ENCODE results near the gene EVA1C. TPM values are rescaled to one million over a fixed set of nuclear protein-coding genes. Genes with fewer than 3 reads are reported as not detected.
A peak's percentile ranks its signal among the peaks of the same experiment; 100 is the strongest.
"Not testable (repeated sequence)": the region's sequence is repeated elsewhere in the genome, so short reads cannot be mapped to it uniquely, and the experiment has no call there.

The EVA1C gene
- total RNA-seq, 4 donors from 2014 or later, result 22.4 to 35.1 (median 30.3) TPM

DNA sequence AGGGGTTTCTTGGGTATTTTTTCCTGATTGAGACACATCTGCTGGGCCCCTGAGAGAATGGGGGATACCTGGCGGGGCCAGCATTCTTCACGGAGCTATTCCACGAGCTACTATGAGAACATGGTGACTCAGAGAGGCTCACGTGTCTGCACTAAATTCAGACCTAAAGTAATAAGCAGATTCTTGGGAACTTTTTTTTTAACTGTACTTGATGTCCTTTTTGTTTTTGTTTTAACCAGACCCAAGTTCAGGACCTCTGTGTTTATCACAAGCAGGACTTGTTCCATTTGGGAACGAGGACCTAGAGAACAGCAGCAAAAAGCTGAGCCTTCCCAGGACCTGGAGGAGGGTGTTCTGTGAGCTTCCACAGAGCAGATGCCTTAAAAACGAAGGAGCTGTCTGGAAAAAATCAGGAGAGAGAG, 44.0 kb downstream of the EVA1C start:
- Histone ChIP-seq H3K4me3 (no peak overlapping the region), H3K4me1 (peaks cover 0 to 15% (median 2%) of the 10 kb centered on the region in 4 donors), H3K36me3 (peaks cover 0 to 13% (median 0%) of the 10 kb centered on the region in 3 donors), H3K9me3 (no peaks in the 10 kb centered on the region), H3K27me3 (no peaks in the 10 kb centered on the region), H3K27ac (peak overlapping the region in 2 of 4 donors; percentile 52 to 66)
- TF ChIP-seq POLR2A (IDR thresholded peaks at IDR 0.05), result no peak
- TF ChIP-seq, protein P1, sequence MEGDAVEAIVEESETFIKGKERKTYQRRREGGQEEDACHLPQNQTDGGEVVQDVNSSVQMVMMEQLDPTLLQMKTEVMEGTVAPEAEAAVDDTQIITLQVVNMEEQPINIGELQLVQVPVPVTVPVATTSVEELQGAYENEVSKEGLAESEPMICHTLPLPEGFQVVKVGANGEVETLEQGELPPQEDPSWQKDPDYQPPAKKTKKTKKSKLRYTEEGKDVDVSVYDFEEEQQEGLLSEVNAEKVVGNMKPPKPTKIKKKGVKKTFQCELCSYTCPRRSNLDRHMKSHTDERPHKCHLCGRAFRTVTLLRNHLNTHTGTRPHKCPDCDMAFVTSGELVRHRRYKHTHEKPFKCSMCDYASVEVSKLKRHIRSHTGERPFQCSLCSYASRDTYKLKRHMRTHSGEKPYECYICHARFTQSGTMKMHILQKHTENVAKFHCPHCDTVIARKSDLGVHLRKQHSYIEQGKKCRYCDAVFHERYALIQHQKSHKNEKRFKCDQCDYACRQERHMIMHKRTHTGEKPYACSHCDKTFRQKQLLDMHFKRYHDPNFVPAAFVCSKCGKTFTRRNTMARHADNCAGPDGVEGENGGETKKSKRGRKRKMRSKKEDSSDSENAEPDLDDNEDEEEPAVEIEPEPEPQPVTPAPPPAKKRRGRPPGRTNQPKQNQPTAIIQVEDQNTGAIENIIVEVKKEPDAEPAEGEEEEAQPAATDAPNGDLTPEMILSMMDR (IDR thresholded peaks at IDR 0.05), result no peak
- no peak for DNase-seq

DNA sequence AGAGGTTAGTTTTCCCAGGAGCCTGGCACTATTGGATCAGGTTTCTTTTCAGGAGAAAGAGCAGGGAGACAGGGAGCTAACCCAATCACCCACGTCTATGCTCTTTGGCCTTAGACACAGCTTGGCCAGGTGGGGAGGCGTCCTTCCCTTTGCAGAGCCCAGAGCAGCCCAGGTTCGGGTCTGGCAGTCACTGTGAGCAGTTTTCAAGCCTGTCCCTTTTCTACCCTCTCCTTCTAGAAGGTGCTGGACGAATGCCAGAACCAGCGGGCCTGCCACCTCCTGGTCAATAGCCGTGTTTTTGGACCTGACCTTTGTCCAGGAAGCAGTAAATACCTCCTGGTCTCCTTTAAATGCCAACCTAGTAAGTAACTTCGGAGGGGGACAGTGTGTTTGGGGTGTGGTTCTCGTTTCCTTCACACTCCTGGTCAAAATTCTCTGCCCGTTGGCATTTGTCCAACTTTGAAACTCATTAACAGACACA, 44.9 kb downstream of the EVA1C start:
- TF ChIP-seq, protein P1 (IDR thresholded peaks at IDR 0.05), result peak in 1 of 6 experiments; percentile 14
- TF ChIP-seq POLR2A (IDR thresholded peaks at IDR 0.05), result no peak
- no peak overlapping the region for H3K4me3 ChIP-seq
- peaks cover 0 to 15% (median 2%) of the 10 kb centered on the region in 4 donors for H3K4me1 ChIP-seq
- no peaks in the 10 kb centered on the region for H3K27me3 ChIP-seq
- DNase-seq, result peak in 2 of 3 donors; percentile 62 to 67
- H3K36me3 ChIP-seq, result peaks cover 0 to 14% (median 0%) of the 10 kb centered on the region in 3 donors
- no peaks in the 10 kb centered on the region for H3K9me3 ChIP-seq
- peak overlapping the region in 2 of 4 donors; percentile 24 to 52 for H3K27ac ChIP-seq

DNA sequence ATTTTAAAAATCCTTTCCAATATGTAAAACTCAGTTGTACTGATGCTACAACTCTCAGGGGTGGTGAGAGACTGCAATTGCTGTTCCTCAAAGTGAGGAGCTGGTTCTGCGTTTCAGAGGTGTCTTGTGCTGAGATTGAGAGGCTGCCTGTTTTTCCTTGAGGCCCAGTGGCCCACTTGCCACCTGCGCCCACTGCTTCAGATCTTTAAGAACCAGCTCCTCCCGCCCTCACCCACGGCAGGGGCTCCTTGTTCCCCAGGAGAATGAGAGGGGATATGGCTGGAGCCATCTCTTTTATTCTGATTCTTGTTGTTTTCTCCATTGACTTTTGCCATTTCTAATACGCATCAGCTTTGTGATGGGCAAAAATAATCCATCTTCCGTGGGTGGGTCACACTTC, 45.5 kb downstream of the EVA1C start:
- Histone ChIP-seq H3K27ac (no peak overlapping the region), H3K4me1 (peaks cover 0 to 15% (median 2%) of the 10 kb centered on the region in 4 donors), H3K36me3 (peaks cover 0 to 14% (median 0%) of the 10 kb centered on the region in 3 donors)

DNA sequence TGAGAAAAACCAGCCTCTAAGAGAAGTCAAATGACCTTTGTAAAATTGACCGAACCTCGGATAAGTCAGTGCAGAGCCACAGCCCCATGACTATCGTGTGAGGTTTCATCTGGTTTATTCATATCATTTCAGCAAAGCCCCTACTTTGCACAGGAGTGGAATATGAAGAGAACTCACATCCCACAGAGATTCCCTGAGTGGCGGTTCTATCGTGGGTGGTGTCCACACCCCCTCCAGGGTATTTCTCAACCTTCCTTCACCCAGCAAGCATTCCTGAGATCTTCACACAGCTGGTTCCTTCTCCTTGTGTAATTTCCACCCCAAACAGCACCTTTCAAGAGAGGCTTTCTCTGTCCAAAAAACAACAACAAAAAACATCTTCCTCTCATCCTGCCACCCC, 47.5 kb downstream of the EVA1C start:
- TF ChIP-seq, protein P1 (IDR thresholded peaks at IDR 0.05), result no peak
- TF ChIP-seq POLR2A (IDR thresholded peaks at IDR 0.05), result no peak
- peaks cover 0 to 14% (median 0%) of the 10 kb centered on the region in 3 donors for H3K36me3 ChIP-seq
- H3K27ac ChIP-seq, result no peak overlapping the region
- no peak overlapping the region for H3K4me3 ChIP-seq
- DNase-seq, result no peak
- no peaks in the 10 kb centered on the region for H3K9me3 ChIP-seq
- H3K4me1 ChIP-seq, result peaks cover 0 to 15% (median 2%) of the 10 kb centered on the region in 4 donors
- H3K27me3 ChIP-seq, result no peaks in the 10 kb centered on the region

More for the DNA sequence above, 45.5 kb downstream of the EVA1C start:
- TF ChIP-seq, protein P1 (IDR thresholded peaks at IDR 0.05), result no peak
- TF ChIP-seq POLR2A (IDR thresholded peaks at IDR 0.05), result no peak
- H3K4me3 ChIP-seq, result no peak overlapping the region
- no peaks in the 10 kb centered on the region for H3K9me3 ChIP-seq
- no peak for DNase-seq
- H3K27me3 ChIP-seq, result no peaks in the 10 kb centered on the region

DNA sequence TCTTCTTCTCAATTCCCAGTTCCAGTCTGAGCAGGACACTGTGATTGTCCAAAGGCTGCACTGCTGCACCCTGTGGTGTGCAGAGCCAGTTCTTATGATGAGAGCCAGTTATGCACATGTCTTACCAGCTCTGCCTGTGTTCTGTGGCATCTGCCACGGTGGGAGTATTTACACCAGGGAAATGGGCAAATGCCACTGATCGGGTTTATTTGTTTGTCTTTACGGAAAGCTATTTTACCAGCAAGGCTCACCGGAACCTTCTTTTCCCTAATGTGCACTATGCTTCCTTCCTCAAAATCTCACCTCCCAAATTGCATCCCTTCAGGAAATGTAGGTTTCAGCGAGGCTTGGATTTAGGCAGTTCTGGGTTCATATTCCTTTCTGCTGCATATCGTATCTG, 49.0 kb downstream of the EVA1C start:
- Histone ChIP-seq H3K9me3 (no peaks in the 10 kb centered on the region), H3K36me3 (peaks cover 0 to 14% (median 0%) of the 10 kb centered on the region in 3 donors)

DNA sequence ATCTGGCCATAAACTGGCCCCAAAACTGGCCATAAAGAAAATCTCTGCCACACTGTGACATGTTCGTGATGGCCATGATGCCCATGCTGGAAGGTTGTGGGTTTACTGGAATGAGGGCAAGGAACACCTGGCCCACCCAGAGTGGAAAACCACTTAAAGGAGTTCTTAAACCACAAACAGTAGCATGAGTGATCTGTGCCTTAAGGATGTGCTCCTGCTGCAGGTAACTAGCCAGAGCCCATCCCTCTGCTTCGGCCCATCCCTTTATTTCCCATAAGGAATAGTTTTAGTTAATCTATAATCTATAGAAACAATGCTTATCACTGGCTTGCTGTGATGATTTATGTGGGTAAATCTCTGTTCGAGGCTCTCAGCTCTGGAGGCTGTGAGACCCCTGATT, 50.1 kb downstream of the EVA1C start:
- not testable (repeated sequence) for H3K27me3 ChIP-seq, DNase-seq, H3K27ac ChIP-seq, H3K9me3 ChIP-seq, H3K4me3 ChIP-seq, H3K4me1 ChIP-seq
- peaks cover 0 to 14% (median 0%) of the 10 kb centered on the region in 3 donors for H3K36me3 ChIP-seq

More for the DNA sequence above, 49.0 kb downstream of the EVA1C start:
- no peak for DNase-seq
- Histone ChIP-seq H3K4me1 (peaks cover 0 to 15% (median 2%) of the 10 kb centered on the region in 4 donors), H3K27me3 (no peaks in the 10 kb centered on the region), H3K27ac (no peak overlapping the region), H3K4me3 (no peak overlapping the region)
- TF ChIP-seq, protein P1 (IDR thresholded peaks at IDR 0.05), result no peak
